Chondrocyte (in vitro differentiated cells): ENCODE data around the gene YWHAB. TPM values are rescaled to one million over a fixed set of nuclear protein-coding genes. Genes with fewer than 3 reads are reported as not detected.

Experiments
- DNase-seq: peaks from one replicate; pipeline ENCODE4 v3.0.0; 2021; ENCODE audit warnings: mixed read lengths, low spot score
- H3K27ac Mint-ChIP-seq: one replicate; pipeline ENCODE4 v1.8.0; 2021; ENCODE audit warnings: mild to moderate bottlenecking, moderate library complexity, mixed read lengths; ENCODE audit not compliant: unreplicated experiment
- H3K27me3 Mint-ChIP-seq: 2 replicates; pipeline ENCODE4 v1.8.0; 2021; ENCODE audit warnings: low read depth, mixed read lengths
- H3K36me3 Mint-ChIP-seq: 2 replicates; pipeline ENCODE4 v1.8.0; 2021; ENCODE audit warnings: low read depth, mixed read lengths
- H3K4me1 Mint-ChIP-seq: 2 replicates; pipeline ENCODE4 v1.8.0; 2021; ENCODE audit warnings: low read depth, mild to moderate bottlenecking, mixed read lengths
- H3K4me3 Mint-ChIP-seq: one replicate; pipeline ENCODE4 v1.8.0; 2021; ENCODE audit warnings: mild to moderate bottlenecking, moderate library complexity, mixed read lengths; ENCODE audit not compliant: unreplicated experiment
- H3K9me3 Mint-ChIP-seq: 2 replicates; pipeline ENCODE4 v1.8.0; 2021; ENCODE audit warnings: low read depth, mixed read lengths
- total RNA-seq: library from RNA; stranded (reverse); gene quantifications from 3 replicates; pipeline ENCODE4 v1.2.1, GENCODE V29; 2021
- TF ChIP-seq, protein P1 (sequence below): fragments of 200-600 bp; sonication (generic); IDR thresholded peaks from 2 replicates; pipeline ENCODE4 v1.5.0; 2021; ENCODE audit warnings: antibody characterized with exemption, mild to moderate bottlenecking, moderate library complexity

Gene YWHAB
- total RNA-seq, 1 donor from 2014 or later: 201 TPM

DNA sequence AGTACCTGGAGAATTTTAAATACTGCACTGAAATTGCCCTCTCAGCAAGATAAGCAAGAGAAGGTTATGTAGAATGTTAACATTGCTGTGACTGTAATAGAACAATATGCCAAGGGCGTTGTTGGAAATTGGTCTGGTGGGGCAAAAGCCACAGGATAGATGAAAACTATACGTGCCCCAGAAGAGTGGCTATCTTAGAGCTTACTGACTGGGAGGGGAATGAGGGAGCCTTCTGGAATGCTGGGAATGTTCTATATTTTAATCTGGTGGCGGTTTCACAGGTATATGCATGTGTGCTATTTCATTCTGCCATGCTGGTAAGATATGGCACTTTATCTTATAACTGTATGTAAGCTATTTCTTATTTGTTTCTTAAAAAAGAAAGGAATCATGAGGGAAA lies 35.2 kb upstream of the YWHAB start:
- Mint-ChIP-seq H3K9me3 (peaks cover 3% of the 10 kb centered on the region), H3K36me3 (no peaks in the 10 kb centered on the region), H3K27me3 (peaks cover 47% of the 10 kb centered on the region), H3K27ac (no peak overlapping the region), H3K4me3 (no peak overlapping the region), H3K4me1 (peaks cover 5% of the 10 kb centered on the region)
- no peak for DNase-seq
- TF ChIP-seq, protein P1, sequence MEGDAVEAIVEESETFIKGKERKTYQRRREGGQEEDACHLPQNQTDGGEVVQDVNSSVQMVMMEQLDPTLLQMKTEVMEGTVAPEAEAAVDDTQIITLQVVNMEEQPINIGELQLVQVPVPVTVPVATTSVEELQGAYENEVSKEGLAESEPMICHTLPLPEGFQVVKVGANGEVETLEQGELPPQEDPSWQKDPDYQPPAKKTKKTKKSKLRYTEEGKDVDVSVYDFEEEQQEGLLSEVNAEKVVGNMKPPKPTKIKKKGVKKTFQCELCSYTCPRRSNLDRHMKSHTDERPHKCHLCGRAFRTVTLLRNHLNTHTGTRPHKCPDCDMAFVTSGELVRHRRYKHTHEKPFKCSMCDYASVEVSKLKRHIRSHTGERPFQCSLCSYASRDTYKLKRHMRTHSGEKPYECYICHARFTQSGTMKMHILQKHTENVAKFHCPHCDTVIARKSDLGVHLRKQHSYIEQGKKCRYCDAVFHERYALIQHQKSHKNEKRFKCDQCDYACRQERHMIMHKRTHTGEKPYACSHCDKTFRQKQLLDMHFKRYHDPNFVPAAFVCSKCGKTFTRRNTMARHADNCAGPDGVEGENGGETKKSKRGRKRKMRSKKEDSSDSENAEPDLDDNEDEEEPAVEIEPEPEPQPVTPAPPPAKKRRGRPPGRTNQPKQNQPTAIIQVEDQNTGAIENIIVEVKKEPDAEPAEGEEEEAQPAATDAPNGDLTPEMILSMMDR: no peak

DNA sequence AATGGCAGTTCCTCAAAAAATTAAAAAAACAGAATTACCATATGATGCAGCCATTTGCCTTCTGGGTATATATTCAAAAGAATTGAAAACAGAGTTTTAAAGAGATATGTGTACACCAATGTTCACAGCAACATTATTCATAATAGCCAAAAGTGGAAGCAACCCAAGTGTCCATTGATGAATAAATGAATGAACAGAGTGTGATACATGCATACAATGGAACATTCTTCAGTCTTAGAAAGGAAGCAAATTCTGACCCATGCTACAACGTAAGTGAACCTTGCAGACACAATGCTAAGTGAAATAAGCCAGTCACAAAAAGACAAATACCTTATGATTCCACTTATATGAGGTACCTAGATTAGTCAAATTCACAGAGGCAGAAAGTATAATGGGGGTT lies 34.7 kb upstream of the YWHAB start:
- no peak overlapping the region for H3K27ac Mint-ChIP-seq
- TF ChIP-seq, protein P1: no peak
- no peaks in the 10 kb centered on the region for H3K36me3 Mint-ChIP-seq
- peaks cover 45% of the 10 kb centered on the region for H3K27me3 Mint-ChIP-seq
- H3K4me1 Mint-ChIP-seq: peaks cover 5% of the 10 kb centered on the region
- DNase-seq: no peak
- peaks cover 3% of the 10 kb centered on the region for H3K9me3 Mint-ChIP-seq
- H3K4me3 Mint-ChIP-seq: no peak overlapping the region

DNA sequence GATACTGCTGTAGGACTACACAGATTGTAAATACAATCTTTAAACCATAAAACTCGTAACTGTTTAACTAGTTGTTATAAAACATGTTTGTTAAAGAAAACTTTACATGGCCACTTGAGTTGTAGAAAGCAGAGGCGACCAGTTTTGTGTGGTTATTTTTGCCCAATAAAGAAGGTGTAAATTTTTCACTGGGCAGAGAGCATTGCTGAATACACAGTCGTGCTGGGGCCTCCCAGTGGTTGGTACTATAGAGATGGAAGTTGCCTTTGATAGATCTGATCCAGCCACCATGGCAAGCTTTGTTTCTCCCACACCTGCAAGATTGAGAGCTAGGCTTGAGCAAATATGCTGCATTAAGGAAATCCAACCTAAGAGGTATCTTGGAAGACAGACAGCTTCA lies 34.0 kb upstream of the YWHAB start:
- Mint-ChIP-seq H3K36me3 (no peaks in the 10 kb centered on the region), H3K4me3 (no peak overlapping the region), H3K4me1 (peaks cover 5% of the 10 kb centered on the region), H3K27ac (no peak overlapping the region), H3K27me3 (peaks cover 41% of the 10 kb centered on the region), H3K9me3 (peaks cover 1% of the 10 kb centered on the region)
- no peak for DNase-seq
- TF ChIP-seq, protein P1: no peak

DNA sequence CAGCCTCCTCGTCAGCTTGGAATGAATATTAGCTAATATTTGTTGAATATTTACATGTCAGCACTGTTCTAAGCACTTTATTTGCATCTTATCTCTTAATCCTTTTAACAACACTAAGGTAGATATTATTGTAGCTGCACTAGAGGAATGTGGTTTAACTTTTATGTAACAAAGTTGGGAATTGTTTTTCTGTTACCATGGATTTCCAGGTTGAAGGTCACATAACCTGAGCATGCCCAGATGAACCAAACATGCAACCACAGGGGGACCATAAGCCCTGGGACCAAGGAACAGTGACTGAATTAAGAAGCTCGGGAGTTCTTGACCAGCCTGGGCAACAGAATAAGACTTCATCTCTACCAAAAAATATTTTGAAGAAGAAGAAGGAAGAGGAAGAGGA lies 29.1 kb upstream of the YWHAB start:
- Mint-ChIP-seq H3K9me3 (no peaks in the 10 kb centered on the region), H3K4me3 (no peak overlapping the region), H3K36me3 (no peaks in the 10 kb centered on the region), H3K27ac (no peak overlapping the region), H3K4me1 (peaks cover 19% of the 10 kb centered on the region), H3K27me3 (peaks cover 13% of the 10 kb centered on the region)
- no peak for DNase-seq
- TF ChIP-seq, protein P1: no peak

DNA sequence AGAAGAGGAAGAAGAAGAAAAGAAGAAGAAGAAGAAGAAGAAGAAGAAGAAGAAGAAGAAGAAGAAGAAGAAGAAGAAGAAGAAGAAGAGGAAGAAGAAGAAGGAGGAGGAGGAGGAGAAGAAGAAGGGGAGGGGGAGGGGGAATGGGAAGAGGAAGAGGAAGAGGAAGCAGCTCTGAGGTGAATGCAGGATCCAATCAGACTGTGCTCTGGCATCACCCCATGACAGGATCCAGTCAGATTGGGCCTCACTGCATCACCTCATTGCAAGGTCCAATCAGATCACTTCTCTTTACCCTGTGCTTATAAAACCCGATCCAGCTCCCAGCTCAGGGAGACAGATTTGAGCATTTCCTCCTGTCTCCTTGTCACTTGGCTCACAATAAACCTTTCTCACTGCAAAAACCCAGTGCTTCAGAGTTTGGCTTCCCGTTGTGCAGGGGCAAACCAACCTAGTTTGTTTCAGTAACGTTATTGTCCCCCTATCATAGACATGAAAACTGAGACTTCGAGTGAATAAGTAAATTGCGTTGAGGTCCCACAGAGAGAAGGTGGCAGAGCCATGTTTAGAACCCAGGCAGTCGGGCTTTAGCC lies 28.6 kb upstream of the YWHAB start:
- DNase-seq: no peak
- Mint-ChIP-seq H3K4me1 (peaks cover 24% of the 10 kb centered on the region), H3K9me3 (no peaks in the 10 kb centered on the region), H3K4me3 (no peak overlapping the region), H3K27ac (no peak overlapping the region), H3K36me3 (no peaks in the 10 kb centered on the region), H3K27me3 (peaks cover 11% of the 10 kb centered on the region)
- TF ChIP-seq, protein P1: no peak
